CD4-positive, alpha-beta T cell (primary cell): Measurements from ENCODE around the gene PTPRN2. TPM values are rescaled to one million over a fixed set of nuclear protein-coding genes. Genes with fewer than 3 reads are reported as not detected.

Experiments
- ATAC-seq: fragments of 200-7000 bp; cut with Tn5 transposase; one replicate; pipeline ENCODE4 v1.10.0; 2022; ENCODE audit warnings: mild to moderate bottlenecking; ENCODE audit not compliant: poor library complexity
- CTCF ChIA-PET: fragments of 350-600 bp; sonication (Branson Sonifier 250); formaldehyde crosslinking; loops from one replicate; lab custom pipeline; 2021; ENCODE audit warnings: antibody characterized with exemption, inconsistent platforms; lab: Charles Lee
- POLR2A ChIA-PET: fragments of 350-600 bp; sonication (Branson Sonifier 250); formaldehyde crosslinking; loops from one replicate; lab custom pipeline; 2021; ENCODE audit warnings: antibody characterized with exemption, inconsistent platforms; lab: Charles Lee
- DNase-seq, 14 experiments: peaks; one replicate each; pipeline ENCODE4 v3.0.0-alpha.2; 2013 to 2020; ENCODE audit warnings: mixed read lengths in 2 of 14
- H3K27ac ChIP-seq, 2 donors: one replicate each; pipeline versions ENCODE4 v1.5.1 to v1.7.0; 2013; ENCODE audit warnings: low read length in 2 of 2, low read depth in 1 of 2, mild to moderate bottlenecking in 1 of 2
- H3K27me3 ChIP-seq, 2 experiments: 1 replicate in 1 of 2; 2 replicates in 1 of 2; pipeline versions ENCODE4 v1.6.1 to v1.7.0; 2013; ENCODE audit warnings: low read length in 2 of 2, control low read depth in 1 of 2, mild to moderate bottlenecking in 1 of 2, moderate library complexity in 1 of 2; ENCODE audit not compliant: insufficient read depth in 2 of 2, control insufficient read depth in 1 of 2
- H3K36me3 ChIP-seq: one replicate; pipeline ENCODE4 v1.6.1; 2013; ENCODE audit warnings: low read length, control low read depth; ENCODE audit not compliant: insufficient read depth
- H3K4me1 ChIP-seq: one replicate; pipeline ENCODE4 v1.6.1; 2013; ENCODE audit warnings: low read length, control low read depth; ENCODE audit not compliant: insufficient read depth
- H3K4me3 ChIP-seq: one replicate; pipeline ENCODE4 v1.5.1; 2013; ENCODE audit warnings: mild to moderate bottlenecking, low read length, moderate library complexity
- H3K9me3 ChIP-seq, 2 experiments: 1 replicate in 1 of 2; 2 replicates in 1 of 2; pipeline versions ENCODE4 v1.6.1 to v1.7.0; 2013; ENCODE audit warnings: low read length in 2 of 2, mild to moderate bottlenecking in 2 of 2, control low read depth in 1 of 2, moderate library complexity in 1 of 2; ENCODE audit not compliant: control insufficient read depth in 1 of 2, insufficient read depth in 1 of 2
- H3K27ac Mint-ChIP-seq: one replicate; pipeline ENCODE4 v1.8.0; 2020; ENCODE audit warnings: mixed read lengths
- H3K27me3 Mint-ChIP-seq: one replicate; pipeline ENCODE4 v1.8.0; 2021; ENCODE audit warnings: mixed read lengths
- H3K36me3 Mint-ChIP-seq: one replicate; pipeline ENCODE4 v1.8.0; 2021; ENCODE audit warnings: low read depth, mixed read lengths
- H3K4me1 Mint-ChIP-seq: one replicate; pipeline ENCODE4 v1.8.0; 2021; ENCODE audit warnings: low read depth, mixed read lengths
- H3K4me3 Mint-ChIP-seq: one replicate; pipeline ENCODE4 v1.8.0; 2020; ENCODE audit warnings: mild to moderate bottlenecking, mixed read lengths
- H3K9me3 Mint-ChIP-seq: one replicate; pipeline ENCODE4 v1.8.0; 2020; ENCODE audit warnings: mixed read lengths
- intact Hi-C, 2 experiments: fragments of 100-400 bp; cut with DNase I in 1 of 2; cut with micrococcal nuclease in 1 of 2; formaldehyde crosslinking; loops; one replicate each; pipeline versions ENCODE4 v1.15.1 to v1.9.0; 2023 to 2025; cut with DNase I, micrococcal nuclease
- total RNA-seq, 174 experiments: library from RNA in 2 of 174; stranded (reverse) in 2 of 174; gene quantifications; one replicate each; pipeline ENCODE4 v1.2.3 and lab custom pipeline; 2021 to 2026
- TF ChIP-seq, protein P1 (sequence below): fragments of 200-600 bp; IDR thresholded peaks from one replicate; pipeline ENCODE4 v1.8.0; 2022; ENCODE audit warnings: antibody characterized with exemption, mild to moderate bottlenecking

The PTPRN2 gene
- total RNA-seq, 2 experiments from 2014 or later: 0.34 to 0.44 TPM

DNA sequence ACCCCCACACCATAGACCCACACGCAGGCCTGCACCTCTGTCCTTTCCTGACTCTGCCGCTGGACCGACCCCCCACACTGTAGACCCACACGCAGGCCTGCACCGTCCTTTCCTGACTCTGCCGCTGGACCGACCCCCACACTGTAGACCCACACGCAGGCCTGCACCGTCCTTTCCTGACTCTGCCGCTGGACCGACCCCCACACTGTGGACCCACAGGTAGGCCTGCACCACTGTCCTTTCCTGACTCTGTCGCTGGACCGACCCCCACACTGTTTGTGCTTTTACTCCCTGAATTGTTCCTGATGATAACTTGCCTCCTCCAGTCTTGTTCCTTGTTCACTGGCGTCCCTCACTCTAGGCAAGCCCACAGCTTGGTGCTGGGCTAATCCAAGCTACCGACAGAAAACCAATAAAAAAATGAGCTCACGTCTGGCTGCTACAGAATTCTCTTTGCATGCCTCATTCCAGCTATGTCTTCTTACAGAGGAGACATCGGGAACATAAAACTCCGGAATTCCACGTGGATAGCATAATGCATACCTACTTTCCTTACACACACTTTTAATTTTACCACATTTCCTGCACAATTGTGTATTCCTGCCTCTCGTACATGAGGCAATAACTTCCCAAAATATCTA is 494.3 kb downstream of the PTPRN2 start:
- Histone ChIP-seq H3K27me3 (no peaks in the 10 kb centered on the region), H3K36me3 (no peaks in the 10 kb centered on the region), H3K4me3 (no peak overlapping the region), H3K4me1 (no peaks in the 10 kb centered on the region), H3K27ac (no peak overlapping the region), H3K9me3 (peaks cover 0 to 21% of the 10 kb centered on the region in 2 experiments)
- ChIA-PET CTCF (no interaction called here), POLR2A (no interaction called here)
- H3K27ac Mint-ChIP-seq: no peak overlapping the region
- H3K4me1 Mint-ChIP-seq: no peaks in the 10 kb centered on the region
- intact Hi-C loops: no loop called here
- no peak overlapping the region for H3K4me3 Mint-ChIP-seq
- ATAC-seq (no peak), DNase-seq (no peak)
- H3K9me3 Mint-ChIP-seq: no peaks in the 10 kb centered on the region
- TF ChIP-seq, protein P1, sequence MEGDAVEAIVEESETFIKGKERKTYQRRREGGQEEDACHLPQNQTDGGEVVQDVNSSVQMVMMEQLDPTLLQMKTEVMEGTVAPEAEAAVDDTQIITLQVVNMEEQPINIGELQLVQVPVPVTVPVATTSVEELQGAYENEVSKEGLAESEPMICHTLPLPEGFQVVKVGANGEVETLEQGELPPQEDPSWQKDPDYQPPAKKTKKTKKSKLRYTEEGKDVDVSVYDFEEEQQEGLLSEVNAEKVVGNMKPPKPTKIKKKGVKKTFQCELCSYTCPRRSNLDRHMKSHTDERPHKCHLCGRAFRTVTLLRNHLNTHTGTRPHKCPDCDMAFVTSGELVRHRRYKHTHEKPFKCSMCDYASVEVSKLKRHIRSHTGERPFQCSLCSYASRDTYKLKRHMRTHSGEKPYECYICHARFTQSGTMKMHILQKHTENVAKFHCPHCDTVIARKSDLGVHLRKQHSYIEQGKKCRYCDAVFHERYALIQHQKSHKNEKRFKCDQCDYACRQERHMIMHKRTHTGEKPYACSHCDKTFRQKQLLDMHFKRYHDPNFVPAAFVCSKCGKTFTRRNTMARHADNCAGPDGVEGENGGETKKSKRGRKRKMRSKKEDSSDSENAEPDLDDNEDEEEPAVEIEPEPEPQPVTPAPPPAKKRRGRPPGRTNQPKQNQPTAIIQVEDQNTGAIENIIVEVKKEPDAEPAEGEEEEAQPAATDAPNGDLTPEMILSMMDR: no peak
- no peaks in the 10 kb centered on the region for H3K36me3 Mint-ChIP-seq
- no peaks in the 10 kb centered on the region for H3K27me3 Mint-ChIP-seq

DNA sequence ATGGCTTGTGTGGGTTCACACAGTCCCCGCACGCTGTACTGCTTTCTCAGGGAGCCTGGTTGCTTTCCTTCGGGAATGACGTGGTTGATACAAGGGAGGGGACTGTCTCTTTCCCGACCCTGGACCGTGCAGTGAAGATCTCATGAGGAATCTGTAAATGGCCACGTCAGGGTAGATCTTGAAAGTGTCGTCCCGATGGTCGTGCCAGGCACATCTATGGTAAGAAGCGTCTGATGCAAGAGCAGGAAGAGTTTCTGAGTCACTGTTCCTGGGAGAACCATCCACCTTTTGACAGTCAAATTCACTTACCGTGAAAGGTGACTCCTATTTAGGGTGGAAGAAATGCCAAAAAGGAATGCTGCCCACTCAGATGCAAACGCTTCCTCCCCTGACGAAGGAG is 500.4 kb downstream of the PTPRN2 start:
- Histone ChIP-seq H3K9me3 (peaks cover 0 to 33% of the 10 kb centered on the region in 2 experiments), H3K27ac (no peak overlapping the region), H3K36me3 (no peaks in the 10 kb centered on the region), H3K4me1 (no peaks in the 10 kb centered on the region), H3K27me3 (no peaks in the 10 kb centered on the region), H3K4me3 (no peak overlapping the region)
- no peak for ATAC-seq
- Mint-ChIP-seq H3K4me3 (no peak overlapping the region), H3K4me1 (no peaks in the 10 kb centered on the region), H3K36me3 (no peaks in the 10 kb centered on the region), H3K9me3 (peaks cover 2% of the 10 kb centered on the region), H3K27me3 (no peaks in the 10 kb centered on the region), H3K27ac (no peak overlapping the region)
- DNase-seq: no peak
- POLR2A ChIA-PET: no interaction called here
- intact Hi-C loops: no loop called here
- TF ChIP-seq, protein P1: no peak
- CTCF ChIA-PET: no interaction called here

DNA sequence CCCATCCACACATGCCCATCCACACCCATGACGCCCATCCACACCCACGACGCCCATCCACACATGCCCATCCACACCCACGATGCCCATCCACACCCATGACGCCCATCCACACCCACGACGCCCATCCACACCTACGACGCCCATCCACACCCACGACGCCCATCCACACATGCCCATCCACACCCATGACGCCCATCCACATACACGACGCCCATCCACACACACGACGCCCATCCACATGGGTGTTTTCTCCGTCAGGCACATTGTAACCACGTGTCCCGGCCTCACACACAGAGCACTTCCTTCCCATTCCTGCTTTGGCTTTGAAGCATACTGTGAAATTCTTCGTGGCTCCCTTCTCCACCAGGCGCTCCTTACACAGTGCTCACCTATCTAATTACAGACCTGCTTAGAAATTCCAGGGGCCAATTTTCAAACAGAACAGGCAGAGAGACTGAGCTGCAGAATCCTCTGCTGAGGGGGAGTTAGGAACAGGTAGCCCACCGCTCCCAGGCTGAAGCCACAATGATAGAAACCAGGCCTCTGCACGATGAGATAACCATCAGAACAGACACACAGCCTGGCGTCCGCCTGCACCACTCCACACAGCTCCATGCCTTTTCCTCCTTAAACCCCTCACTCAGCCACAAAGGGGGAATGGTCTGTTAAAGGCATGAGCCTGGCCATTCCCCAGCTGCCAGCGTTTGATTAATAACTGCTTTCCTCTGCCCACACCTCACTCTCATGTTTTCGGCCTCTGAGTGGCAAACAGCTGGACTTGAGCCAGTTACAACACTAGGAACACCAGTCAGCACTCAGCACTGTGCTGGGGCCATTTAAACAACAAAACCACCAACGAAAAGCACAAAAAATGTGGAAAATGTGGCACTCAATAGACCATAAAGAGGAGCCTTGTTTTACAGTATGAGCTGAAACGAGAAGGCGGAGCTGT is 501.6 kb downstream of the PTPRN2 start:
- Histone ChIP-seq H3K4me1 (no peaks in the 10 kb centered on the region), H3K27me3 (no peaks in the 10 kb centered on the region), H3K27ac (no peak overlapping the region), H3K4me3 (no peak overlapping the region), H3K36me3 (no peaks in the 10 kb centered on the region), H3K9me3 (peaks cover 0 to 34% of the 10 kb centered on the region in 2 experiments)
- no peak for DNase-seq
- CTCF ChIA-PET: no interaction called here
- peaks cover 2% of the 10 kb centered on the region for H3K9me3 Mint-ChIP-seq
- TF ChIP-seq, protein P1: no peak
- intact Hi-C loops: no loop called here
- POLR2A ChIA-PET: no interaction called here
- no peaks in the 10 kb centered on the region for H3K36me3 Mint-ChIP-seq
- no peak overlapping the region for H3K27ac Mint-ChIP-seq
- H3K27me3 Mint-ChIP-seq: no peaks in the 10 kb centered on the region
- H3K4me3 Mint-ChIP-seq: no peak overlapping the region
- no peaks in the 10 kb centered on the region for H3K4me1 Mint-ChIP-seq
- ATAC-seq: no peak
